Thyroid gland (tissue), 4 donors: Measurements from ENCODE around the gene KIRREL1.

Experiments
- POLR2A ChIP-seq, 2 donors: fragments of 450-650 bp; IDR thresholded peaks; one replicate each; pipeline ENCODE4 v1.6.1; 2017; ENCODE audit warnings: antibody characterized with exemption in 2 of 2, mild to moderate bottlenecking in 2 of 2, moderate library complexity in 1 of 2
- TF ChIP-seq, protein P1 (sequence below), 6 experiments: fragments of 200-600 bp in 3 of 6; fragments of 450-650 bp in 3 of 6; sonication (generic) in 3 of 6; IDR thresholded peaks; one replicate each; pipeline ENCODE4 v1.5.1; 2016 to 2019; ENCODE audit warnings: antibody characterized with exemption in 6 of 6, mild to moderate bottlenecking in 2 of 6, inconsistent platforms in 1 of 6, moderate library complexity in 1 of 6

DNA sequence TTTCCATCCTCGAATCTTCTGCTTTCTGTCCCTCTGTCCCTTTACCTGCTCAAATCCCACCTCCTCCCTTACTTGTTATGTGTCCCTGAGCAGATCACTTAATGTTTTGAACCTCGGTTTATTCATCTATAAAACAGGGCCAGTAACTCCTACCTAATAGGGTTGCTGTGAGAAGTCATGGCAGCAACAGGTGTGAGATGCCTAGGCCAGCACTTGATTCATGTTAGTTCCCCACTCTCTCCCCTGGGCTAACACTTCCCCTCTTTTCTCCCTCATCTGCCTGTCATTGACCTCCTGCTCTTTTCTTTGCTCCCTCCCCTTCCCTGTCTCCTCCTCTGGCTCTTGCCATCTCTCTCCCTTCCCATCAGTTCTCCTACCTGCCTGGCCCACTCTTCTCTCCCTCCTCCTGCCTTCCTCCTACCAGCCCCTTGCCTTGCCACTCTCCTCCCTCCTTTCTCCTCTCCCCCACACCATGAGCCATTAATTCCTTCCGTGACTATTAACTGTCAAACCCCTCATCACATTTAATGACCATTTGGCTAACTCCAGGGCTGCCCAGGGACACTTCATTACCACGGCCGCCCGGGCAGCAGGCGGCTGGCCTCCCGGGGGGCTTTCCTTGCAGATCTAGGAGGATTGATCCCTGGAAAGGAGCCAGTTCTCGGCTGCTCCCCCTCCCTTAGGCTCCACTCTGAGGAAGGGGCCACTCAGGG is 96.6 kb downstream of the KIRREL1 start:
- TF ChIP-seq, protein P1, sequence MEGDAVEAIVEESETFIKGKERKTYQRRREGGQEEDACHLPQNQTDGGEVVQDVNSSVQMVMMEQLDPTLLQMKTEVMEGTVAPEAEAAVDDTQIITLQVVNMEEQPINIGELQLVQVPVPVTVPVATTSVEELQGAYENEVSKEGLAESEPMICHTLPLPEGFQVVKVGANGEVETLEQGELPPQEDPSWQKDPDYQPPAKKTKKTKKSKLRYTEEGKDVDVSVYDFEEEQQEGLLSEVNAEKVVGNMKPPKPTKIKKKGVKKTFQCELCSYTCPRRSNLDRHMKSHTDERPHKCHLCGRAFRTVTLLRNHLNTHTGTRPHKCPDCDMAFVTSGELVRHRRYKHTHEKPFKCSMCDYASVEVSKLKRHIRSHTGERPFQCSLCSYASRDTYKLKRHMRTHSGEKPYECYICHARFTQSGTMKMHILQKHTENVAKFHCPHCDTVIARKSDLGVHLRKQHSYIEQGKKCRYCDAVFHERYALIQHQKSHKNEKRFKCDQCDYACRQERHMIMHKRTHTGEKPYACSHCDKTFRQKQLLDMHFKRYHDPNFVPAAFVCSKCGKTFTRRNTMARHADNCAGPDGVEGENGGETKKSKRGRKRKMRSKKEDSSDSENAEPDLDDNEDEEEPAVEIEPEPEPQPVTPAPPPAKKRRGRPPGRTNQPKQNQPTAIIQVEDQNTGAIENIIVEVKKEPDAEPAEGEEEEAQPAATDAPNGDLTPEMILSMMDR (IDR thresholded peaks at IDR 0.05) = no peak
- no peak for TF ChIP-seq POLR2A (IDR thresholded peaks at IDR 0.05)
